ENCODE data around the gene AIDA.
"Not testable (repeated sequence)": the region's sequence is repeated elsewhere in the genome, so short reads cannot be mapped to it uniquely, and the experiment has no call there.

The AIDA gene

GRCh38 chr1:222750651-222751050, 38.4 kb upstream of the AIDA start:
- TF ChIP-seq, protein P1, sequence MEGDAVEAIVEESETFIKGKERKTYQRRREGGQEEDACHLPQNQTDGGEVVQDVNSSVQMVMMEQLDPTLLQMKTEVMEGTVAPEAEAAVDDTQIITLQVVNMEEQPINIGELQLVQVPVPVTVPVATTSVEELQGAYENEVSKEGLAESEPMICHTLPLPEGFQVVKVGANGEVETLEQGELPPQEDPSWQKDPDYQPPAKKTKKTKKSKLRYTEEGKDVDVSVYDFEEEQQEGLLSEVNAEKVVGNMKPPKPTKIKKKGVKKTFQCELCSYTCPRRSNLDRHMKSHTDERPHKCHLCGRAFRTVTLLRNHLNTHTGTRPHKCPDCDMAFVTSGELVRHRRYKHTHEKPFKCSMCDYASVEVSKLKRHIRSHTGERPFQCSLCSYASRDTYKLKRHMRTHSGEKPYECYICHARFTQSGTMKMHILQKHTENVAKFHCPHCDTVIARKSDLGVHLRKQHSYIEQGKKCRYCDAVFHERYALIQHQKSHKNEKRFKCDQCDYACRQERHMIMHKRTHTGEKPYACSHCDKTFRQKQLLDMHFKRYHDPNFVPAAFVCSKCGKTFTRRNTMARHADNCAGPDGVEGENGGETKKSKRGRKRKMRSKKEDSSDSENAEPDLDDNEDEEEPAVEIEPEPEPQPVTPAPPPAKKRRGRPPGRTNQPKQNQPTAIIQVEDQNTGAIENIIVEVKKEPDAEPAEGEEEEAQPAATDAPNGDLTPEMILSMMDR (IDR thresholded peaks at IDR 0.05; ENCODE audit: low read depth, low read length, missing control alignments): no peak
- no peak overlapping the region for H3K4me3 ChIP-seq (ENCODE audit: low read depth, low read length)
- peak; percentile 25 for DNase-seq (ENCODE audit: low read depth)

GRCh38 chr1:222749927-222750326, 37.6 kb upstream of the AIDA start:
- H3K4me3 ChIP-seq (ENCODE audit: low read depth, low read length): no peak overlapping the region
- DNase-seq (ENCODE audit: low read depth): no peak
- TF ChIP-seq, protein P1 (IDR thresholded peaks at IDR 0.05; ENCODE audit: low read depth, low read length, missing control alignments): no peak

GRCh38 chr1:222741630-222742457, 29.6 kb upstream of the AIDA start:
- H3K4me3 ChIP-seq (ENCODE audit: low read depth, low read length); DNase-seq (ENCODE audit: low read depth): not testable (repeated sequence)

DNA sequence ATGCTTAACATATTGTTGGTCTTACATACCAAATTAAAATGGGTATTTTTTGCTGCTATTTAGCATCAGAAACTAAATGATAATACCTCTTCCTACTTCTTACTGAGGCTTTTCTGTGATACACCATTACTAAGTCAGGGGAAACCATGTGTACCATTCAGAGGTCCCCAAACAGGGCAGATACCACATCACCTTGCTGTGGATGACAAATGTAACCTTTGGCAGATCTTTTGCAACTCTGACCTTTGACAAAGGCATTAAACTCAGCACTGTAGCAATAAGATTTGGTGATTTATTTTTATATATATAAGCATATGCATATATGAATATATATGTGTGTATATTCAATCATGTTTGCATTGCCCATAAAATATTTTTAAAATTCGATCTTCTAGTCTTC, 27.6 kb upstream of the AIDA start:
- no peak overlapping the region for H3K4me3 ChIP-seq (ENCODE audit: low read depth, low read length)
- DNase-seq (ENCODE audit: low read depth): no peak
- TF ChIP-seq, protein P1 (IDR thresholded peaks at IDR 0.05; ENCODE audit: low read depth, low read length, missing control alignments): no peak

DNA sequence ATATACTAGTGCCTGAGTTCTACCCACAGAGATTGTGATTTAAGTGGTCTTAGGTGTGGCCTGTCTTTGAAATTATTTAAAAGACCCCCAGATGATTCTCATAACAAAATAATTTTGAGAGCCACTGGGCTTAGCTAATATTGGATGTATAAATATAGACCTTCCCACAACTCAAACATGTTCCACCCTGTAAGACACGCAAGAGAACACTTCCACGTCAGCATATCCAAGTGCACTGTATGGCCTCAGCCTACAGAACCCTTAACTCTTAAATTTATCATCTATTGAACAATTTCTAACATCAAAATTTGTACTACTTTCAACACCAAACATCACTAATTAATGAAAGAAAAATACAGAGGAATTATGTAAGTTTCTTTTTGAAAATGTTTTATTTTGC, 27.2 kb upstream of the AIDA start:
- DNase-seq (ENCODE audit: low read depth): no peak
- TF ChIP-seq, protein P1 (IDR thresholded peaks at IDR 0.05; ENCODE audit: low read depth, low read length, missing control alignments): no peak
- H3K4me3 ChIP-seq (ENCODE audit: low read depth, low read length): no peak overlapping the region

- TF ChIP-seq, protein P1 (IDR thresholded peaks at IDR 0.05; ENCODE audit: low read depth, low read length, missing control alignments): no peak
- H3K4me3 ChIP-seq (ENCODE audit: low read depth, low read length): no peak within 1 kb of the TSS
- DNase-seq (ENCODE audit: low read depth): no peak
Measured at GRCh38 chr1:222736972-222737371, 24.7 kb upstream of the AIDA start, which contains the start of gene FAM177B. TSS of gene FAM177B (plus strand) at chr1:222737202. CDS start at chr1:222746546, 9,344 bp downstream.

GRCh38 chr1:222736470-222736869, 24.2 kb upstream of the AIDA start:
- TF ChIP-seq, protein P1 (IDR thresholded peaks at IDR 0.05; ENCODE audit: low read depth, low read length, missing control alignments): no peak
- H3K4me3 ChIP-seq (ENCODE audit: low read depth, low read length): no peak overlapping the region
- no peak for DNase-seq (ENCODE audit: low read depth)
